Muscle layer of duodenum (tissue), 2 donors: ENCODE measurements around the gene NUDT13.

Source experiments
- H3K27ac ChIP-seq: one replicate; pipeline ENCODE4 v1.7.0; 2013; ENCODE audit warnings: mild to moderate bottlenecking, low read length
- H3K27me3 ChIP-seq: one replicate; pipeline ENCODE4 v1.7.0; 2013; ENCODE audit warnings: low read depth, mild to moderate bottlenecking, control low read depth, low read length
- H3K36me3 ChIP-seq, 2 donors: one replicate each; pipeline ENCODE4 v1.7.0; 2013; ENCODE audit warnings: low read length in 2 of 2, control low read depth in 1 of 2, mild to moderate bottlenecking in 1 of 2; ENCODE audit not compliant: insufficient read depth in 2 of 2, control insufficient read depth in 1 of 2
- H3K4me1 ChIP-seq, 2 donors: one replicate each; pipeline ENCODE4 v1.7.0; 2013; ENCODE audit warnings: low read length in 2 of 2, mild to moderate bottlenecking in 2 of 2, control low read depth in 1 of 2, moderate library complexity in 1 of 2; ENCODE audit not compliant: insufficient read depth in 2 of 2, control insufficient read depth in 1 of 2
- H3K4me3 ChIP-seq, 2 donors: one replicate each; pipeline ENCODE4 v1.7.0; 2013; ENCODE audit warnings: low read length in 2 of 2, low read depth in 1 of 2, mild to moderate bottlenecking in 1 of 2
- H3K9me3 ChIP-seq, 2 donors: one replicate each; pipeline ENCODE4 v1.7.0; 2013; ENCODE audit warnings: low read length in 2 of 2, control low read depth in 1 of 2, mild to moderate bottlenecking in 1 of 2; ENCODE audit not compliant: control insufficient read depth in 1 of 2
- donor health status: healthy.

NUDT13 gene

GRCh38 chr10:73166972-73167371 lies 56.7 kb downstream of the NUDT13 start:
- Histone ChIP-seq H3K27ac (peak overlapping the region; percentile 99), H3K4me1 (peaks cover 3 to 36% of the 10 kb centered on the region in 2 donors)

GRCh38 chr10:73167458-73167782 lies 57.2 kb downstream of the NUDT13 start:
- Histone ChIP-seq H3K9me3 (no peaks in the 10 kb centered on the region), H3K27ac (peak overlapping the region; percentile 99), H3K4me3 (peak overlapping the region; percentile 97 to 99), H3K4me1 (peaks cover 3 to 36% of the 10 kb centered on the region in 2 donors), H3K27me3 (no peaks in the 10 kb centered on the region), H3K36me3 (peaks cover 7 to 14% of the 10 kb centered on the region in 2 donors)

More at GRCh38 chr10:73166972-73167371, 56.7 kb downstream of the NUDT13 start:
- Histone ChIP-seq H3K27me3 (no peaks in the 10 kb centered on the region), H3K4me3 (peak overlapping the region; percentile 97 to 99), H3K36me3 (peaks cover 9 to 14% of the 10 kb centered on the region in 2 donors), H3K9me3 (no peaks in the 10 kb centered on the region)

GRCh38 chr10:73167783-73168464 lies 57.7 kb downstream of the NUDT13 start, which contains the start of the genes ECD and FAM149B1:
TSS of gene ECD (minus strand) at chr10:73168008. CDS start at chr10:73163937, 4,071 bp downstream.
TSS of gene FAM149B1 (plus strand) at chr10:73168119. CDS start at chr10:73168340, 221 bp downstream.
- peaks cover 3 to 9% of the 10 kb centered on the region in 2 donors for H3K36me3 ChIP-seq
- no peaks in the 10 kb centered on the region for H3K9me3 ChIP-seq
- H3K4me3 ChIP-seq = peak within 1 kb of the TSS; percentile 97 to 99
- peak within 1 kb of the TSS; percentile 99 for H3K27ac ChIP-seq
- no peaks in the 10 kb centered on the region for H3K27me3 ChIP-seq
- H3K4me1 ChIP-seq = peaks cover 3 to 32% of the 10 kb centered on the region in 2 donors

- peak overlapping the region; percentile 99 for H3K27ac ChIP-seq
- peaks cover 0 to 4% of the 10 kb centered on the region in 2 donors for H3K36me3 ChIP-seq
- H3K4me1 ChIP-seq = peaks cover 3 to 29% of the 10 kb centered on the region in 2 donors
- no peaks in the 10 kb centered on the region for H3K27me3 ChIP-seq
- H3K9me3 ChIP-seq = no peaks in the 10 kb centered on the region
- peak overlapping the region; percentile 97 to 99 for H3K4me3 ChIP-seq
Observed at GRCh38 chr10:73168465-73168803, 58.2 kb downstream of the NUDT13 start.

- Histone ChIP-seq H3K4me3 (no peak overlapping the region), H3K27ac (no peak overlapping the region)
Observed at GRCh38 chr10:73169320-73169719, 59.1 kb downstream of the NUDT13 start.

GRCh38 chr10:73172867-73173266 lies 62.6 kb downstream of the NUDT13 start:
- Histone ChIP-seq H3K4me1 (peaks cover 3 to 10% of the 10 kb centered on the region in 2 donors), H3K27me3 (no peaks in the 10 kb centered on the region), H3K27ac (no peak overlapping the region), H3K9me3 (no peaks in the 10 kb centered on the region), H3K4me3 (no peak overlapping the region), H3K36me3 (peaks cover 3 to 5% of the 10 kb centered on the region in 2 donors)

More at GRCh38 chr10:73169320-73169719, 59.1 kb downstream of the NUDT13 start:
- no peaks in the 10 kb centered on the region for H3K27me3 ChIP-seq
- H3K9me3 ChIP-seq = no peaks in the 10 kb centered on the region
- H3K36me3 ChIP-seq = no peaks in the 10 kb centered on the region
- H3K4me1 ChIP-seq = peaks cover 3 to 29% of the 10 kb centered on the region in 2 donors

- Histone ChIP-seq H3K36me3 (peaks cover 11 to 13% of the 10 kb centered on the region in 2 donors), H3K4me1 (peaks cover 0 to 3% of the 10 kb centered on the region in 2 donors), H3K9me3 (no peaks in the 10 kb centered on the region), H3K4me3 (no peak overlapping the region), H3K27ac (no peak overlapping the region), H3K27me3 (no peaks in the 10 kb centered on the region)
Observed at GRCh38 chr10:73174148-73174925, 64.1 kb downstream of the NUDT13 start.
